Breast epithelium (tissue), 4 donors: ENCODE data around the gene NUP160. TPM values are rescaled to one million over a fixed set of nuclear protein-coding genes. Genes with fewer than 3 reads are reported as not detected.
"Not testable (repeated sequence)": the region's sequence is repeated elsewhere in the genome, so short reads cannot be mapped to it uniquely, and the experiment has no call there.

ENCODE experiments used
- DNase-seq, 2 donors: peaks; one replicate each; pipeline ENCODE4 v3.0.0-alpha.2; 2019; ENCODE audit warnings: low spot score in 2 of 2
- H3K27ac ChIP-seq, 2 donors: fragments of 200-600 bp; sonication (generic) in 1 of 2; one replicate each; pipeline ENCODE4 v1.5.1; 2016 to 2019; ENCODE audit warnings: mild to moderate bottlenecking in 1 of 2
- H3K27me3 ChIP-seq, 2 donors: fragments of 200-600 bp; sonication (generic) in 1 of 2; one replicate each; pipeline versions ENCODE4 v1.5.1 to v1.6.0; 2017 to 2019; ENCODE audit warnings: control low read depth in 1 of 2, mild to moderate bottlenecking in 1 of 2
- H3K36me3 ChIP-seq: fragments of 200-600 bp; one replicate; pipeline ENCODE4 v1.5.1; 2019
- H3K4me1 ChIP-seq, 2 donors: fragments of 200-600 bp; sonication (generic); one replicate each; pipeline ENCODE4 v1.5.1; 2016 to 2019; ENCODE audit warnings: control low read depth in 1 of 2
- H3K4me3 ChIP-seq, 3 donors: fragments of 200-600 bp; sonication (generic); 1 replicate in 2 of 3; 2 replicates in 1 of 3; pipeline ENCODE4 v1.5.1; 2016 to 2019; ENCODE audit warnings: mild to moderate bottlenecking in 3 of 3, moderate library complexity in 2 of 3
- H3K9me3 ChIP-seq, 2 donors: fragments of 200-600 bp; sonication (generic) in 1 of 2; one replicate each; pipeline ENCODE4 v1.5.1; 2016 to 2019; ENCODE audit warnings: control low read depth in 1 of 2
- CTCF ChIP-seq, 3 donors: fragments of 450-650 bp; IDR thresholded peaks; one replicate each; pipeline ENCODE4 v1.5.1; 2016 to 2017; ENCODE audit warnings: antibody characterized with exemption in 3 of 3, mild to moderate bottlenecking in 3 of 3, moderate library complexity in 3 of 3
- POLR2A ChIP-seq: fragments of 450-650 bp; IDR thresholded peaks from one replicate; pipeline ENCODE4 v1.6.1; 2016; ENCODE audit warnings: antibody characterized with exemption, mild to moderate bottlenecking, moderate library complexity
- POLR2AphosphoS5 ChIP-seq, 3 donors: sonication (generic); formaldehyde crosslinking; IDR thresholded peaks; one replicate each; pipeline ENCODE4 v1.6.1; 2017; ENCODE audit warnings: antibody characterized with exemption in 3 of 3
- intact Hi-C: fragments of 100-400 bp; cut with DNase I; formaldehyde crosslinking; loops from one replicate; pipeline ENCODE4 v1.15.1; 2023; ENCODE audit warnings: low total_unique reads
- total RNA-seq, 3 donors: library from RNA; depleted of rRNA; stranded (reverse); fragments of >200 nt; gene quantifications; one replicate each; pipeline ENCODE4 v1.1.0, GENCODE V29; 2016

Gene NUP160
- total RNA-seq, 3 donors from 2014 or later: 28.2 to 41.4 (median 40.6) TPM

GRCh38 chr11:47828284-47828683, 19.9 kb downstream of the NUP160 start:
- no peaks in the 10 kb centered on the region for H3K36me3 ChIP-seq

GRCh38 chr11:47822664-47823063, 25.5 kb downstream of the NUP160 start:
- intact Hi-C loops, H3K27ac ChIP-seq, H3K27me3 ChIP-seq, H3K4me1 ChIP-seq, H3K9me3 ChIP-seq, DNase-seq, H3K4me3 ChIP-seq, H3K36me3 ChIP-seq: not testable (repeated sequence)

More at GRCh38 chr11:47828284-47828683, 19.9 kb downstream of the NUP160 start:
- H3K4me3 ChIP-seq: no peak overlapping the region
- intact Hi-C loops: no loop called here
- no peaks in the 10 kb centered on the region for H3K9me3 ChIP-seq
- H3K4me1 ChIP-seq: no peaks in the 10 kb centered on the region
- H3K27ac ChIP-seq: no peak overlapping the region
- DNase-seq: no peak
- TF ChIP-seq POLR2AphosphoS5 (IDR thresholded peaks at IDR 0.05) (no peak), CTCF (IDR thresholded peaks at IDR 0.05) (no peak), POLR2A (no peak)
- no peaks in the 10 kb centered on the region for H3K27me3 ChIP-seq

GRCh38 chr11:47819743-47820142, 28.4 kb downstream of the NUP160 start:
- Histone ChIP-seq H3K4me3 (no peak overlapping the region), H3K27me3 (no peaks in the 10 kb centered on the region), H3K27ac (no peak overlapping the region), H3K9me3 (no peaks in the 10 kb centered on the region), H3K4me1 (no peaks in the 10 kb centered on the region), H3K36me3 (peaks cover 4% of the 10 kb centered on the region)
- no peak for DNase-seq
- TF ChIP-seq CTCF (IDR thresholded peaks at IDR 0.05): no peak
- TF ChIP-seq POLR2A: no peak
- TF ChIP-seq POLR2AphosphoS5 (IDR thresholded peaks at IDR 0.05): no peak
- intact Hi-C loops: no loop called here

GRCh38 chr11:47800759-47801158, 47.4 kb downstream of the NUP160 start:
- no peak for TF ChIP-seq POLR2A
- TF ChIP-seq POLR2AphosphoS5 (IDR thresholded peaks at IDR 0.05): no peak
- TF ChIP-seq CTCF (IDR thresholded peaks at IDR 0.05): no peak
- no peaks in the 10 kb centered on the region for H3K4me1 ChIP-seq
- intact Hi-C loops: no loop called here
- no peak for DNase-seq
- no peak overlapping the region for H3K27ac ChIP-seq
- no peaks in the 10 kb centered on the region for H3K9me3 ChIP-seq
- H3K4me3 ChIP-seq: no peak overlapping the region
- H3K36me3 ChIP-seq: peaks cover 7% of the 10 kb centered on the region
- H3K27me3 ChIP-seq: no peaks in the 10 kb centered on the region

- DNase-seq: no peak
- no peak overlapping the region for H3K27ac ChIP-seq
- intact Hi-C loops: no loop called here
- H3K4me1 ChIP-seq: no peaks in the 10 kb centered on the region
- H3K4me3 ChIP-seq: no peak overlapping the region
- no peaks in the 10 kb centered on the region for H3K27me3 ChIP-seq
- H3K9me3 ChIP-seq: no peaks in the 10 kb centered on the region
- H3K36me3 ChIP-seq: peaks cover 7% of the 10 kb centered on the region
- no peak for TF ChIP-seq CTCF (IDR thresholded peaks at IDR 0.05)
- TF ChIP-seq POLR2AphosphoS5 (IDR thresholded peaks at IDR 0.05): no peak
- TF ChIP-seq POLR2A: no peak
Measured at GRCh38 chr11:47797633-47798032, 50.5 kb downstream of the NUP160 start.
